GM21528 (cell line): ENCODE data around the gene RAP1B.
A peak's percentile ranks its signal among the peaks of the same experiment; 100 is the strongest.
"Not testable (repeated sequence)": the region's sequence is repeated elsewhere in the genome, so short reads cannot be mapped to it uniquely, and the experiment has no call there.

Source experiments
- ATAC-seq: cut with Tn5 transposase; IDR thresholded peaks from one replicate; pipeline ENCODE4 v1.9.1; 2021; ENCODE audit warnings: mild to moderate bottlenecking, moderate library complexity; ENCODE audit not compliant: unreplicated experiment, low FRiP score

The RAP1B gene

DNA sequence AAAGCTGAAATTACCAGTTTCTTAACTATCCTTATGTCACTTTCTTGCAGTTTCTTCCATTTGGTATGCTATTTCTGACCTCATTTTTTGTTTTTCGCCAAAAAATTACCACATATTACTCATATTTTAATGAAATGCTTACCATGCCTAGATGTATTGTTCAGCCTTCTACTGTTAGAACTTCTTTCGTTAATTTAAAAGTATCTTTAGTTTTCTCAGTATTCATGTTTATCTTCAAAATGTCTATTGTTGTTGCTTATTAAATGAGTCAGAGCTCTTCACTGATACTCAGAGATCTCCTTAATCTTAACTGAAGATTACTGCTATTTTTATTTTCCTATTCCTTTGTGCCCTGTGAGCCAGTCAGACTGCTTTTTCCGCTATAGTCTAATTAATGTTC is 20.5 kb downstream of the RAP1B start:
- ATAC-seq: no peak

DNA sequence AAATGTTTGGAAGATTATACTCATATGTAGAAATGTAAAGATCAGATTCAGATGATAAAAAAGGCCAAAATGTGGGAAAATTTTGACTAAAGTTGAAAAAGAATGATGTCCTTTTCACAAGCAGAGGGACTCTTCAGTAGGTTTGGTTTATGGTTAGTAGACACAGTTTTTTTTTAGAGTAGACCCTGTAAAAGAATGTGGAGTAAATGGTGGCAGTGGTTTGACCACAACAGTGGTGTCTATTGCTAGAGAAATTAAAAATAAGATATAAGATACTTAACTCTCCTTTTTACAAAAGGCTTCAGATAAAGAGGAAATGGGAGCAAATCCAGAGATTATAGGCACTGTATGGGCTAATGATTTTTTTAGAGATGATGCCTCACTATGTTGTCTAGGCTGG is 21.8 kb downstream of the RAP1B start:
- ATAC-seq: no peak

GRCh38 chr12:68633614-68634558 is 23.2 kb downstream of the RAP1B start:
- no peak for ATAC-seq

DNA sequence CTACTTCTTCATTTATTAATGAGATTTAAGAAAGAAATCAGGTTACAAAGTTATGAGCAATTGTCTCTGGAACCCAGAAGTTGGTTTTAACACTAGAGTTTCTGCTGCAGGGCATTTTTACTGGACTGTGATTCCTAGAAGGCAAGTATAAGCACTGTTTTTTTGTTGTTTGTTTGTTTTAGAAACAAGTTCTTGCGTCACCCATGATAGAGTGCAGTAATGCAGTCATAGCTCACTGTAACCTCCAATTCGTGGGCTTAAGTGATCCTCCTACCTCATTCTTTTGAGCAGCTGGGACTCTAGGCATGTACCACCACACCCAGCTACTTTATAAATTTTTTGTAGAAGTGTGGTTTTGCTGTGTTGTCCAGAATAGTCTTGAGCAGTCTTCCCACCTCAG is 25.6 kb downstream of the RAP1B start:
- no peak for ATAC-seq

DNA sequence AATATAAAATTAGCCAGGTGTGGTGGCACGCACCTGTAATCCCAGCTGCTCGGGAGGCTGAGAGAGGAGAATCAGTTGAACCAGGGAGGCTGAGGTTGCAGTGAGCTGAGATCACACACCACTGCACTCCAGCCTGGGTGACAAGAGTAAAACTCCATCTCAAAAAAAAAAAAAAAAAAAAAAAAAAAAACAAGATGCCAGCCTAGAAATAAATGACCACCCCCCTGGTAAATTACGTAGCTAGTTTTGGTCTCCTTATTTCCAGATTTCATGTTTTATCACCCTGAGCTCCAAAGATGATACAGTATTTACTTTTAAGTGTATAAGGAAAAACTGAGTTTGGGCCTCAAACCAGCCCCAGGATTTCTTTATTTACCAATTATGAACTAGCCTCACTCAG is 26.7 kb downstream of the RAP1B start:
- ATAC-seq: not testable (repeated sequence)

- no peak for ATAC-seq
Observed at GRCh38 chr12:68638171-68638570, 27.5 kb downstream of the RAP1B start.

DNA sequence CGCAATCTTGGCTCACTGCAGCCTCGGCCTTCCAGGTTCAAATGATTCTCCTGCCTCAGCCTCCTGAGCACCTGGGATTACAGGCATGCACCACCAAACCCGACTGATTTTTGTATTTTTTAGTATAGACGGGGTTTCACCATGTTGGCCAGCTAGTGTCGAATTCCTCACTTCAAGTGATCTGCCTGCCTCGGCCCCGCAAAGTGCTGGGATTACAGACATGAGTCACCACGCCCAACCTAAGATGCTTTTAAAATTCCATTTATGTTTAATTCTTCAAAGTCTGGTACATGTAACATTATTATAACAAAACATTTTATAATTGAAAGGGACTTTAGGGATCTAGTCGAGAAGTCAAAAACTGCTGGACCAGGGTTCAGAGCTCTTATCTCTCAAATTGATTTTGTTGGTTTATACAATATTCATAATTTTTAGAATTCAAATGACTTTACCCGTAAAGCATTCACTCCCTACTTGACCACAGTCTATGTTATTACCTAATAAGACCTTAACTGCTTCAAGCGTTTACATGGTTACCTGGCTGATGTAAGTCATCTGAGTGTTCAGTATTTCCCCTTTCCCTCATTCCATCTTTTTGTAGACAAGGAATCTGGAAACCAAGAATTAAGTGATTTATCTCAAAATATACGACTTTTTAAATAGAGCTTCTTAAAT is 28.2 kb downstream of the RAP1B start:
- ATAC-seq: no peak

GRCh38 chr12:68639396-68639767 is 28.7 kb downstream of the RAP1B start:
- no peak for ATAC-seq

- ATAC-seq: peak; percentile 86
Observed at GRCh38 chr12:68641138-68641537, 30.4 kb downstream of the RAP1B start.

GRCh38 chr12:68646484-68646883 is 35.8 kb downstream of the RAP1B start:
- ATAC-seq: no peak

- ATAC-seq: no peak
Observed at GRCh38 chr12:68647507-68647906, 36.8 kb downstream of the RAP1B start.

- ATAC-seq: no peak
Observed at GRCh38 chr12:68648179-68648578, 37.5 kb downstream of the RAP1B start.

GRCh38 chr12:68665016-68665569 is 54.4 kb downstream of the RAP1B start:
- no peak for ATAC-seq

DNA sequence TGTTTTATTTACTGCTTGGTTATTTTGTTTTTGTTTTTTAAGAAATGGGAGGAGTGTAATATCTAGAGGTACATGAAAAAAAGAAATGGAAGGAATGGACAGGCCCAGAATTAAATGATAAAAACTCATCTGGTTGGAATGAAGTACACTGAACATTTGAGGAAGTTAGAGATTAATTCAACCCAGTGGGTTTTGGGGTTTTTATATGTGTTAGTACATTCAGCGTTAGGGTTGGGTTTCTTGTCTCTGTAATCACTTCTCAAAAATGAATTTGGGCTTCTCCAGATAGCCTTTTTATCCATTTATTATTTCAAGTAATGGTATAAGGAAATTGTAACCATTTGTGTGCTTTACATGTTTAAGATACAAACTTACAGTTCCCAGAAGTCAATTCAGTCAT is 56.6 kb downstream of the RAP1B start:
- no peak for ATAC-seq

GRCh38 chr12:68667896-68668295 is 57.2 kb downstream of the RAP1B start:
- no peak for ATAC-seq

DNA sequence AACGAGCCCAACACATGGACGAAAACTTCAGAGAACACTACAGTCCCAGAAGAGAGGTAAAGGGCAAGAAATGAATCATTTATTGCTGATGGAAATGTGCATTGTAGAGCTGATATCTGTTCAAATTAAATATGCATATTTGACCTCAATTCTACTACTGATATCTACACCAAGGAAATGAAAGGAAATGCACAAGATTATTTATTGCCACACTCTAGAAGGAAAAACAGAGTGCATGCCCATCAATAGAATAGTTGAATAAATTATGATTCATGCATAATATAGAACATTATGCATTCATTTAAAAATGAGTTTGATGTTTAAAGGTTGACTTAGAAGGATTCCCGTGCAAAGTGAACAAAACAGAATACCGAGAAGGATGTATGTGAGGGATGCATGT is 60.5 kb downstream of the RAP1B start:
- ATAC-seq: no peak

DNA sequence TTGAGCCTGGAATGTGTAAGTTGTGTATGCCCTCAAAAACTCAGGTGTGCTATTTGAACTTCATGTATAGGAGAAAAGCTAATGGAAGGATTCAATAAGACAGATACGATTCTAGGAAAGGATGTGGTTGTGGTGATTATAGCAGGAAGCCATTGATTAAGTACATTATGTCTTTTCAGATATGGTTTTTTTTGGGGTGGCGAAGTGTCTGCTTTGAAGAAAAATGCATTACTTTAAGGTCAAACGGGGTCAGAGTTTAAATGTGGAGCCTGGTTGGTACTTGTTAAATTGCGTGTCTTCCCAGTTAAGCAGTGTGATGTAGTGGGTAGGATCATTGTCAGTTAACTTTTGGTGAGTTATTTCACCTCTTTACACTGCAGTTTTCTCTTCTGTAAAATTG is 63.1 kb downstream of the RAP1B start:
- ATAC-seq: no peak

GRCh38 chr12:68674376-68674775 is 63.7 kb downstream of the RAP1B start:
- ATAC-seq: no peak

DNA sequence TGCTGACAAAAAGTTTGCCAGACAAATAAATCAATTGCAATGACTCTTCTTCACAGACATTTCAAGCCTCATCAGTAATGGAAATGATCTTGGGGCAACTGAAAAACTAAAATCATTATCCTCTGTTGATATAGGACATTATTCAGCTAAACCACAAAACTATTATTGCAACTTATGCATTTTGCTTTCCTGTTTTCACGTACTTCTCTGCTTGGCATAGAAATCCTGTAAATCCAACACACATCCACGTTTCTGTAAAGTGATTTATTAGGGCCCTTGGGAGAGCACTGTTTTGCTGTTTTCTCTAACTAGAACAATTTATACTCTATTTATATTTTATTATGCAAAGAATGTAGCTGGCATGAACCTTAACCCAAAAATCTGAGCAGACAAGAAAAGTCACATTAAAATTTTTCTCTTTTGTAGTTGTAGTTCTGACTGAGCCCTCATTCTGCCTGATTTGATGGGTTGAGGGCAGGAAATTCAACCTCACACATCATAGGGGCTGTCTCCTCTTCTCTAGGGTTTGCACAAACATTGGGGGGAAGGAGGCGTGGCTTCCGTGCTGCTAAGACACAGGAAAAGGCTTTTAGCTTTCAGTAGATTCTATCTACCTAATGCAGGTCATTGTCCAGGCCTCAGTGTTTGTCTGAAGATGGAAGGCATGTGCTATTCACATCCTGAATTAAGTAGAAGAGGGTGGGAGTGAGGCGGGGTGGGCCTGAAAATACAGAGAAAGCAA is 64.6 kb downstream of the RAP1B start:
- no peak for ATAC-seq

- not testable (repeated sequence) for ATAC-seq
Observed at GRCh38 chr12:68676854-68677253, 66.2 kb downstream of the RAP1B start.

DNA sequence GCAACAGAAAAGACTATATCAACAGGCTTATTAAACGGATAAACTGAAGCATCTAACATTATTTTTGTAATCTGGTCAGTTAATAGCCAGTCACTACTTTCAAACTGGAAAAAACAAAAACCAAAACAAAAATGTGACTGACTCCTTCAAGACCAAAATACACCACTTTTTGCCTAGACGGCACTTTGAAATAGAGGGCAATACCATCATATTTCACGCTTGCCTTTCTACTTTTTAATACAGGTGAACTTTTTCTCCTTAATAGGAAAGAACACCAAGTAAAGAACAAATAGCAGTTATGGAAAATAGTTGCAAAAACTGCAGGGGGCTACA is 75.5 kb downstream of the RAP1B start:
- ATAC-seq: peak; percentile 1
